Melanocyte of skin (primary cell): ENCODE results near the gene DDX60. TPM values are rescaled to one million over a fixed set of nuclear protein-coding genes. Genes with fewer than 3 reads are reported as not detected.

Source experiments
- total RNA-seq, 2 donors: library from RNA; depleted of rRNA; stranded (reverse); fragments of >200 nt; gene quantifications; 2 replicates each; pipeline ENCODE4 v1.2.3, GENCODE V29; 2012

Gene DDX60, protein sequence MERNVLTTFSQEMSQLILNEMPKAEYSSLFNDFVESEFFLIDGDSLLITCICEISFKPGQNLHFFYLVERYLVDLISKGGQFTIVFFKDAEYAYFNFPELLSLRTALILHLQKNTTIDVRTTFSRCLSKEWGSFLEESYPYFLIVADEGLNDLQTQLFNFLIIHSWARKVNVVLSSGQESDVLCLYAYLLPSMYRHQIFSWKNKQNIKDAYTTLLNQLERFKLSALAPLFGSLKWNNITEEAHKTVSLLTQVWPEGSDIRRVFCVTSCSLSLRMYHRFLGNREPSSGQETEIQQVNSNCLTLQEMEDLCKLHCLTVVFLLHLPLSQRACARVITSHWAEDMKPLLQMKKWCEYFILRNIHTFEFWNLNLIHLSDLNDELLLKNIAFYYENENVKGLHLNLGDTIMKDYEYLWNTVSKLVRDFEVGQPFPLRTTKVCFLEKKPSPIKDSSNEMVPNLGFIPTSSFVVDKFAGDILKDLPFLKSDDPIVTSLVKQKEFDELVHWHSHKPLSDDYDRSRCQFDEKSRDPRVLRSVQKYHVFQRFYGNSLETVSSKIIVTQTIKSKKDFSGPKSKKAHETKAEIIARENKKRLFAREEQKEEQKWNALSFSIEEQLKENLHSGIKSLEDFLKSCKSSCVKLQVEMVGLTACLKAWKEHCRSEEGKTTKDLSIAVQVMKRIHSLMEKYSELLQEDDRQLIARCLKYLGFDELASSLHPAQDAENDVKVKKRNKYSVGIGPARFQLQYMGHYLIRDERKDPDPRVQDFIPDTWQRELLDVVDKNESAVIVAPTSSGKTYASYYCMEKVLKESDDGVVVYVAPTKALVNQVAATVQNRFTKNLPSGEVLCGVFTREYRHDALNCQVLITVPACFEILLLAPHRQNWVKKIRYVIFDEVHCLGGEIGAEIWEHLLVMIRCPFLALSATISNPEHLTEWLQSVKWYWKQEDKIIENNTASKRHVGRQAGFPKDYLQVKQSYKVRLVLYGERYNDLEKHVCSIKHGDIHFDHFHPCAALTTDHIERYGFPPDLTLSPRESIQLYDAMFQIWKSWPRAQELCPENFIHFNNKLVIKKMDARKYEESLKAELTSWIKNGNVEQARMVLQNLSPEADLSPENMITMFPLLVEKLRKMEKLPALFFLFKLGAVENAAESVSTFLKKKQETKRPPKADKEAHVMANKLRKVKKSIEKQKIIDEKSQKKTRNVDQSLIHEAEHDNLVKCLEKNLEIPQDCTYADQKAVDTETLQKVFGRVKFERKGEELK (N-terminal part only)
- total RNA-seq = 10 to 100 TPM; 83.3 to 91.9 TPM

DNA sequence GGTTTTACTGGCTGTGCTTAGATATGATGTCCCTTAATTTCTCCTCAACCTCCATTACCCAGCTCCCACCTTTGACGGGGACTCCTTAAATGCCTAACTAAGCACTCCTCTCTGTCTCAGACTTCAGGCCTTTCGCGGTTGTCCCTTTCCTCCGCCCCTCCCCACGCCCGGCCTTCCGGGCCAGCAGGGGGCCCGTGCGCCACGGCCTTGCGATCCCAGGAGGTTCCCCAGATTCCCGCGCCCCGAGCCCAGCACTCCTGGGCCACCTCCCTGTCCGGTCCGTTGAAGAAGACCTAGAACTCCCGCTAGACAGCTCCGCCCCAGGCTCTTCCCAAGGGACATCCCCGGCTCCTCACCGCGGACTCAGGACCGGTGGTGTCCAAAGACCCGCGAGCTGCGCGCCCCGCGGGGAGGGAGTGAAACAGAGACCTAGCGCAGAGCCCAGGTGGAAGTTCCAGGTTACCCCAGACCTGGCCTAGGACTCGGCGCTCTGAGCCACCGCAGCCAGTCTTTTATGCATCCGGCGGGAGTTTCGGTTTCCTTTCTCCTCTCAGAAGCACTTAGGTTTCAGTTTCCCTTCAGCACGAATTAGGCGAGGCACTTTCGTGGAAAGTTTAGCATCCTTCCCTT, at the start of gene DDX60:
TSS of gene DDX60 (minus strand) at position 487 of the 630 bp plus-strand sequence. CDS start 7,493 bp downstream, outside the sequence.

Other genes starting within 250 kb of the DDX60 start
- under 1 TPM in 1 of 2 donors, not detected in 1; 0.33 TPM for gene ANXA10, start 226.2 kb downstream of the DDX60 start, total RNA-seq
- 100 to 1,000 TPM; 127 to 131 TPM for gene DDX60L, start 161.7 kb upstream of the DDX60 start, total RNA-seq
- gene PALLD, start 178.3 kb upstream of the DDX60 start, total RNA-seq = 1 to 10 TPM; 1.7 to 3.3 TPM